Measurements from ENCODE around the gene ZNF487.
"Not testable (repeated sequence)": the region's sequence is repeated elsewhere in the genome, so short reads cannot be mapped to it uniquely, and the experiment has no call there.

ZNF487 gene

GRCh38 chr10:43458227-43458626 is 21.3 kb downstream of the ZNF487 start:
- Histone ChIP-seq H4K20me1 (ENCODE audit: insufficient read depth, low read length, poor library complexity, severe bottlenecking) (no peaks in the 10 kb centered on the region), H3K79me2 (ENCODE audit: insufficient read depth, low read length) (peaks cover 21% of the 10 kb centered on the region), H3K4me1 (ENCODE audit: insufficient read depth, low read length, poor library complexity, severe bottlenecking) (peaks cover 25% of the 10 kb centered on the region), H3K27me3 (ENCODE audit: insufficient read depth, low read length, poor library complexity, severe bottlenecking) (no peaks in the 10 kb centered on the region), H2AFZ (ENCODE audit: low read length) (no peak overlapping the region), H3K4me2 (ENCODE audit: low read depth, low read length, poor library complexity, severe bottlenecking) (no peak overlapping the region), H3K36me3 (ENCODE audit: insufficient read depth, low read length) (no peaks in the 10 kb centered on the region), H3K9me3 (ENCODE audit: insufficient read depth, low read depth, low read length) (no peaks in the 10 kb centered on the region), H3K9ac (ENCODE audit: low read depth, low read length, poor library complexity, severe bottlenecking) (no peak overlapping the region), H3K4me3 (ENCODE audit: low read length, poor library complexity, severe bottlenecking) (no peak overlapping the region), H3F3A (ENCODE audit: low read depth) (peaks cover 6% of the 10 kb centered on the region; the same call in 1 of the 2 replicates), H3K9me2 (replicated peaks; ENCODE audit: low read depth, low read length) (no peaks in the 10 kb centered on the region)
- TF ChIP-seq, protein P1, sequence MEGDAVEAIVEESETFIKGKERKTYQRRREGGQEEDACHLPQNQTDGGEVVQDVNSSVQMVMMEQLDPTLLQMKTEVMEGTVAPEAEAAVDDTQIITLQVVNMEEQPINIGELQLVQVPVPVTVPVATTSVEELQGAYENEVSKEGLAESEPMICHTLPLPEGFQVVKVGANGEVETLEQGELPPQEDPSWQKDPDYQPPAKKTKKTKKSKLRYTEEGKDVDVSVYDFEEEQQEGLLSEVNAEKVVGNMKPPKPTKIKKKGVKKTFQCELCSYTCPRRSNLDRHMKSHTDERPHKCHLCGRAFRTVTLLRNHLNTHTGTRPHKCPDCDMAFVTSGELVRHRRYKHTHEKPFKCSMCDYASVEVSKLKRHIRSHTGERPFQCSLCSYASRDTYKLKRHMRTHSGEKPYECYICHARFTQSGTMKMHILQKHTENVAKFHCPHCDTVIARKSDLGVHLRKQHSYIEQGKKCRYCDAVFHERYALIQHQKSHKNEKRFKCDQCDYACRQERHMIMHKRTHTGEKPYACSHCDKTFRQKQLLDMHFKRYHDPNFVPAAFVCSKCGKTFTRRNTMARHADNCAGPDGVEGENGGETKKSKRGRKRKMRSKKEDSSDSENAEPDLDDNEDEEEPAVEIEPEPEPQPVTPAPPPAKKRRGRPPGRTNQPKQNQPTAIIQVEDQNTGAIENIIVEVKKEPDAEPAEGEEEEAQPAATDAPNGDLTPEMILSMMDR (conservative IDR thresholded peaks at IDR 0.05; ENCODE audit: low read length) = no peak
- no peak for TF ChIP-seq EZH2phosphoT487 (IDR thresholded peaks at IDR 0.05; ENCODE audit: borderline replicate concordance)

DNA sequence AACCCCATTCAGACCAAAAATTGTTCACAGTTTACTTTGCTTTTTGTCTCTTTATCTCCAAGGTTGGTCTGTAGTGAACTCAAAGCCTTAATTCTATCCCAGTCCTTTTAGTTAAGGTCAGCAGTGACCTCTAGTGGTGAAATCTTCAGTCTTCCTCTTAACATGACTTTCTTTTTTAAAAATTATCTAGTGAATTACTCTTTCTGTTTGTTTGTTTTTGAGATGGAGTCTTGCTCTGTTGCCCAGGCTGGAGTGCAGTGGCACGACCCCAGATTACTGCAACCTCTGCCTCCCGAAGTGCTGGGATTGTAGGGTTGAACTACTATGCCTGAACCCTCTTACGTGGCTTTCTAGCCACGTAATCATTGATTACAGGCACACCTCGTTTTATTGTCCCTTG is 25.0 kb downstream of the ZNF487 start:
- Histone ChIP-seq H3K27me3 (ENCODE audit: insufficient read depth, low read length, poor library complexity, severe bottlenecking) (no peaks in the 10 kb centered on the region), H3F3A (ENCODE audit: low read depth) (no peaks in the 10 kb centered on the region), H3K9ac (ENCODE audit: low read depth, low read length, poor library complexity, severe bottlenecking) (no peak overlapping the region), H3K4me2 (ENCODE audit: low read depth, low read length, poor library complexity, severe bottlenecking) (no peak overlapping the region), H3K79me2 (ENCODE audit: insufficient read depth, low read length) (no peaks in the 10 kb centered on the region), H3K4me1 (ENCODE audit: insufficient read depth, low read length, poor library complexity, severe bottlenecking) (no peaks in the 10 kb centered on the region), H3K9me3 (ENCODE audit: insufficient read depth, low read depth, low read length) (no peaks in the 10 kb centered on the region), H3K9me2 (replicated peaks; ENCODE audit: low read depth, low read length) (no peaks in the 10 kb centered on the region), H2AFZ (ENCODE audit: low read length) (peak overlapping the region; percentile 19; the same call in 1 of the 2 replicates), H3K4me3 (ENCODE audit: low read length, poor library complexity, severe bottlenecking) (no peak overlapping the region), H4K20me1 (ENCODE audit: insufficient read depth, low read length, poor library complexity, severe bottlenecking) (no peaks in the 10 kb centered on the region), H3K36me3 (ENCODE audit: insufficient read depth, low read length) (no peaks in the 10 kb centered on the region)
- TF ChIP-seq, protein P1 (conservative IDR thresholded peaks at IDR 0.05; ENCODE audit: low read length) = peak; percentile 78
- no peak for TF ChIP-seq EZH2phosphoT487 (IDR thresholded peaks at IDR 0.05; ENCODE audit: borderline replicate concordance)

DNA sequence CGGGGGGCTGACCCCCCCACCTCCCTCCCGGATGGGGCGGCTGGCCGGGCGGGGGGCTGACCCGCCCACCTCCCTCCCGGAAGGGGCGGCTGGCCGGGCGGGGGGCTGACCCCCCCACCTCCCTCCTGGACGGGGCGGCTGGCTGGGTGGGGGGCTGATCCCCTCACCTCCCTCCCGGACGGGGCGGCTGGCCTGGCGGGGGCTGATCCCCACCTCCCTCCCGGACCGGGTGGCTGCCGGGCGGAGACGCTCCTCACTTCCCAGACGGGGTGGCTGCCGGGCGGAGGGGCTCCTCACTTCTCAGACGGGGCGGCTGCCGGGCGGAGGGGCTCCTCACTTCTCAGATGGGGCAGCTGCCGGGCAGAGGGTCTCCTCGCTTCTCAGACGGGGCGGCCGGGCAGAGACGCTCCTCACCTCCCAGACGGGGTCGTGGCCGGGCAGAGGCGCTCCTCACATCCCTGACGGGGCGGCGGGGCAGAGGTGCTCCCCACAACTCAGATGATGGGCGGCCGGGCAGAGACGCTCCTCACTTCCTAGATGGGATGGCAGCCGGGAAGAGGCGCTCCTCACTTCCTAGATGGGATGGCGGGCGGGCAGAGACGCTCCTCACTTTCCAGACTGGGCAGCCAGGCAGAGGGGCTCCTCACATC is 28.3 kb downstream of the ZNF487 start:
- not testable (repeated sequence) for H3K79me2 ChIP-seq (ENCODE audit: insufficient read depth, low read length); H3K9me3 ChIP-seq (ENCODE audit: insufficient read depth, low read depth, low read length); H3K4me3 ChIP-seq (ENCODE audit: low read length, poor library complexity, severe bottlenecking); H3K27me3 ChIP-seq (ENCODE audit: insufficient read depth, low read length, poor library complexity, severe bottlenecking); H3K9me2 ChIP-seq (replicated peaks; ENCODE audit: low read depth, low read length); H2AFZ ChIP-seq (ENCODE audit: low read length); H3K36me3 ChIP-seq (ENCODE audit: insufficient read depth, low read length); H4K20me1 ChIP-seq (ENCODE audit: insufficient read depth, low read length, poor library complexity, severe bottlenecking); H3K9ac ChIP-seq (ENCODE audit: low read depth, low read length, poor library complexity, severe bottlenecking); H3F3A ChIP-seq (ENCODE audit: low read depth); H3K4me2 ChIP-seq (ENCODE audit: low read depth, low read length, poor library complexity, severe bottlenecking); H3K4me1 ChIP-seq (ENCODE audit: insufficient read depth, low read length, poor library complexity, severe bottlenecking)

GRCh38 chr10:43465736-43466120 is 28.8 kb downstream of the ZNF487 start:
- not testable (repeated sequence) for H2AFZ ChIP-seq (ENCODE audit: low read length); H3K9ac ChIP-seq (ENCODE audit: low read depth, low read length, poor library complexity, severe bottlenecking); H3K9me2 ChIP-seq (replicated peaks; ENCODE audit: low read depth, low read length); H3K79me2 ChIP-seq (ENCODE audit: insufficient read depth, low read length); H3F3A ChIP-seq (ENCODE audit: low read depth); H3K36me3 ChIP-seq (ENCODE audit: insufficient read depth, low read length); H3K27me3 ChIP-seq (ENCODE audit: insufficient read depth, low read length, poor library complexity, severe bottlenecking); H4K20me1 ChIP-seq (ENCODE audit: insufficient read depth, low read length, poor library complexity, severe bottlenecking); H3K4me1 ChIP-seq (ENCODE audit: insufficient read depth, low read length, poor library complexity, severe bottlenecking); H3K4me3 ChIP-seq (ENCODE audit: low read length, poor library complexity, severe bottlenecking); H3K9me3 ChIP-seq (ENCODE audit: insufficient read depth, low read depth, low read length); H3K4me2 ChIP-seq (ENCODE audit: low read depth, low read length, poor library complexity, severe bottlenecking)

All from Loucy (cell line).